Cardiac fibroblast (primary cell): ENCODE data around the gene ARHGEF2.

ENCODE experiments used
- DNase-seq, 2 donors: peaks; one replicate each; pipeline versions ENCODE4 v3.0.0 to v3.0.0-alpha.2; 2010; ENCODE audit warnings: low read depth in 2 of 2
- H3K4me3 ChIP-seq, 2 donors: replicated peaks in 1 of 2; 1 replicate in 1 of 2; 2 replicates in 1 of 2; pipeline ENCODE4 v1.5.1; 2011; ENCODE audit warnings: low read depth in 2 of 2, low read length in 2 of 2, mild to moderate bottlenecking in 2 of 2, moderate library complexity in 1 of 2
- TF ChIP-seq, protein P1 (sequence below): IDR thresholded peaks from one replicate; pipeline ENCODE4 v1.5.1; 2011; ENCODE audit warnings: low read depth, mild to moderate bottlenecking, low read length, inconsistent platforms

The ARHGEF2 gene

DNA sequence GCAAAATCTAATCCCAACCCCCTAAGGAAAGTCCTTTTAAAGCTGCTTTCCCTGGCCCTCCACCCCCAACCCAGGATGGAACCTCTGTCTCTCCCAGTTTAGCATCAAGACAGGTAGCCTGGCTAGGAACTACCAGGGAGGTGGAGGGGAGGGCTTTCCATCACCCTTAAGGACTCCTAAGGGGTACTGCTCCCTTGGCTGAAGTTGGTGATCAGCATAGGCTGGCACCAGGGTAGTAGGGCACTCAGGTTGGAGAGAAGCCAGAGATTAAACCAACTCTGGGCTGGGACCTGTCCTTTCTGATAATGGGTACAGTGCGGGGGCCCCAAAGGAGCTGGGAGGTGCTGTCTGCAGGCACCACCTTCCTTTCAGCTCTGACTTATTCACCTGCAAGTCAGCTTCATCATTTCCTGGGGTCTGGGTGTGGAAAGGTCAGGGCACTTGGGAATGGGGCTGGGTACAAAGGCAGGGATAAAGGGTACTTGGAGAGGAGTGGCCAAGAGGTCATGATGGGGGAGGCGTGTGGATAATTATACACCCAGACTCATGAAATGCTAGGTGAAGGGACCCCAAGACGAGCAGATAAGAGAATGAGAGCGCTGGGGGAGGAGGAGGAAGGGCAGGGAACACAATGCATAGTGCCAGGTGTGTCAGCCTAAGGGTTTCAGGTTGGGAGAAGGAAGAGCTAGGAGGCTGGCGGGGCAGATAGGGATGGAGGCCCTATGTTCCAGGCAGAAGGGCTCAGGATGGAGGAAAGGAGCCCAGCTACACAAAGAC is 1.2 kb downstream of the ARHGEF2 start:
- peak overlapping the region; percentile 87 to 94 for H3K4me3 ChIP-seq
- DNase-seq: no peak
- TF ChIP-seq, protein P1, sequence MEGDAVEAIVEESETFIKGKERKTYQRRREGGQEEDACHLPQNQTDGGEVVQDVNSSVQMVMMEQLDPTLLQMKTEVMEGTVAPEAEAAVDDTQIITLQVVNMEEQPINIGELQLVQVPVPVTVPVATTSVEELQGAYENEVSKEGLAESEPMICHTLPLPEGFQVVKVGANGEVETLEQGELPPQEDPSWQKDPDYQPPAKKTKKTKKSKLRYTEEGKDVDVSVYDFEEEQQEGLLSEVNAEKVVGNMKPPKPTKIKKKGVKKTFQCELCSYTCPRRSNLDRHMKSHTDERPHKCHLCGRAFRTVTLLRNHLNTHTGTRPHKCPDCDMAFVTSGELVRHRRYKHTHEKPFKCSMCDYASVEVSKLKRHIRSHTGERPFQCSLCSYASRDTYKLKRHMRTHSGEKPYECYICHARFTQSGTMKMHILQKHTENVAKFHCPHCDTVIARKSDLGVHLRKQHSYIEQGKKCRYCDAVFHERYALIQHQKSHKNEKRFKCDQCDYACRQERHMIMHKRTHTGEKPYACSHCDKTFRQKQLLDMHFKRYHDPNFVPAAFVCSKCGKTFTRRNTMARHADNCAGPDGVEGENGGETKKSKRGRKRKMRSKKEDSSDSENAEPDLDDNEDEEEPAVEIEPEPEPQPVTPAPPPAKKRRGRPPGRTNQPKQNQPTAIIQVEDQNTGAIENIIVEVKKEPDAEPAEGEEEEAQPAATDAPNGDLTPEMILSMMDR: no peak

DNA sequence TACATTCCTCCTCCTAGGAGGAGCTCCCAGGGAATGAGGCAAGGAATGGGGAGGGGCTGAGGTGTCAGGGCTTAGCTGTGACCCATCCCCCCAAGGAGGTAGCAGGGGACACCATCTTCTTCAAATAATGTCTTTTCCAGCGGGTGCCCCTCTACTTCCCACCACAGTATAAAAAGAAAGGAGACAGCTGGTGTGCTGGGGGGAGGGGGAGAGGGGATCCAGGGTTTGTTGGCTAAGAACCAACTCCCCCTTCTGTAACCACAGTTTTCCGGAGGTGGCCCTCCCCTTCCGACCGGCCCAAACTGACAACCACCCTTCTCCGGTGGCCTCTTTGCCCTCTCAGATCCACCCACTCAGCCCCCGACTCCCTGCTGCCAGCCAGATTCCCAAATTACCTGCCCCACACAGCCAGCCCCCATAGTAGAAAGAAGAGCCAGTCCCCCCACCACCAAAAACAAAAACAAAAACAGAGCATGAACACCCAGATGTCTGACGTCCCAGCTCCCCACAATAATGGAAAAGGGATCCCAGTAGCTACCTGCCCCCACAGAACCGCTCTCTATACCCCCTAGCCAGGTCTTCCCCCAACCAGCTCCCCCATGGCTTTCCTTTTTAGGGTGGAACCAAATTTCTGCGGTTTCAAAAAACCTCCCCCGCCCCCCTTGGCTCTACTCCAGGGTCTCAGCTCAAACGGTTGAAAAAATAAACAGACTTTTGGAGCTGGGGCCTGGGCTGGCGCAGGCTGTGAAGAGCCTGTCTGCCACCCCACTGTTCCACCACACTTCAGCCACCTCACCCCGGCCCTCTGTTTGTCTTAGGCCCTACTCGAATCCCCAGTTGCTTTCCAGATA is 2.1 kb downstream of the ARHGEF2 start:
- H3K4me3 ChIP-seq: peak overlapping the region; percentile 87 to 94
- TF ChIP-seq, protein P1: no peak
- DNase-seq: peak; percentile 69 to 76

DNA sequence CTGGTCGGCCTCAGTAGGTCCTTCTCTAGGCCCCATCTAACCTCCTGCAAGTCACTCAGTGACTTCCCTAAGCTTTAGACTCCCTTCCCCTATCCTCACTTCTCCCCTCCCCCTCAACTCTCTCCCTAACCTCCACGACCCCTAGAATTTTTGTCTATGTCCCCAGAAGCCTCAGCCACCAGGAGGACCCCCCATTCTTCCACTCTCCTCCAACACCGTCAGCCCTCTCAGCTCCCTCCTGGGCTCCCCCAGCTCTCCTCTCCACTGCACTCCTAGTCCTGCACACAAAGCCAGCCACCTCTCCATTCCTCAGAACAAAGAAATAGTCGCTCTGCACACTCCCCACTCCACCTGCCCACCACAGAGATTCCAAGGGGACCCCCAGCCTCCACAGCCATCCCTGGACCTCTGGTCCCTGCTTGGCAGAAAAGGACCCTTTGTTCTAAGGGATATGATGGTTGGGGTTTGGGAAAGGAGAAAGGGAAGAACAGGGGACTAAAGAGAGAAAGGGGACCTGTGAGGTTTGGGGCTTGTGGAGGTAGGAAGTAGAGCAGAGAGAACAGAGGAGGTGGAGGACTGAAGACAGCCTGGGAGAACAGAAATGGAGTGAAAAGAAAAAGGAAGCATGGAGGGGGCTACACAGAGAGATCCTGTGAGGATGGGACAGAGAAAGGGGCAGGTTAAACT is 2.8 kb downstream of the ARHGEF2 start:
- no peak for DNase-seq
- TF ChIP-seq, protein P1: no peak
- peak overlapping the region; percentile 87 to 94 for H3K4me3 ChIP-seq

DNA sequence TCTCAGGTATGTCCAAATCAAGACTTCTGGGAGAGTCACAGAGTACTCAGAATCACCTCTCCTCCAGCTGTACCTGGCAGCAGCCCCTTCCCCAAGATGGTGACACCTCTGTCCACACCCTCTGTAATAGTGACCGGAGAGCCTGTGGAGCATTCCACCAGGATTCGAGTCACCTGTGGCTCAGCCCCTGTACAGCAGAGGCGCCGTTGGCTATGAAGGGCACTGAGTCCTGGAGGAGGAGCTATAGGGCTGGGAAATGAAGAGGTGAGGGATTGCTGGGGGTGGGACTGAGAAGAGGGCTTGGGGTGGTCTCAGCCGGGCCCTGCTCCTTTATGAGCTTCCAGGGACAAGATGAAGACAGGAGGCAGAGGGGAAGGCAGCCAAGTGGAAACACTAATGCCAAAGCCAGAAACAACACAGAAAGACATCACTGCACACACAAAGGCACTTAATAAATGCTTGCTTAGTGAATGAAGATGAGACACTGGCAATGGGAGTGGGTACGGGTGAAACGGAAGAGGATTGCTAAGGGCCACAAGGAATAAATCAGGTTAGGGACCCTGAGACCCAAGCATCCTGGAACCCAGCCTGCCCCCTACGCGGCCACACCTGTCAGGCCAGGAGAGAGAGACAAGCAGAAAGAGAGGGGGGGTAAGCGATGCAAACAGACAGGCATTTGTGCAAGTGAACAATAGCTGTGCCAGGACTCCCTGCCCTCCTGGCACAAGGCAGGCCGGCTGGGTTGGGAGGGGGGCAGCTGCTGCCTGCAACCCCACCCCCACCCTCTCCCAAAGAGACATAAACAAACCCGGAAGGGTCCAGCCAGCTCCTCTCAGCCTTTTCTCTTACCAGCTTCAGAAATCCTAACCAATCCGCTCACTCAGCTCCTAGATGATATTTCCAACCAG is 3.9 kb downstream of the ARHGEF2 start:
- peak overlapping the region in 1 of 2 donors; percentile 87 for H3K4me3 ChIP-seq
- DNase-seq: no peak
- TF ChIP-seq, protein P1: no peak

DNA sequence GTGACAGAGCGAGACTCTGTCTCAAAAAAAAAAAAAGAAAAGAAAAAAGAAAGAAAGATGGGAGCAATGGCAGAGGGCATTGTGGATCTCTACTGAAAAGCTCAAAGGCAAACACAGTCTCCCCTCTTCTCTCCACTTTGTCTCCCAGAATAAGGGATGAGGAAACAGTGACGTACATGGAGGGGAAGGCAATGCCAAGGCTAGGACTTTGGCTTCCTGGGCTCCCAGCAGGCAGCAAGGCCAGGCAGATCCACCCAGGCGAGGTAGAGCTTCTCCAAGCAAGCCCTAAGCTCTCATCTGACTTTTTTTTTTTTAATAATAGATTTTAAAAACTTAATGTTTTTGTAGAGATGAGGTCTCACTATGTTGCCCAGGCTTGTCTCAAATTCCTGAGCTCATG is 4.6 kb downstream of the ARHGEF2 start:
- no peak overlapping the region for H3K4me3 ChIP-seq
- TF ChIP-seq, protein P1: no peak
- DNase-seq: no peak
